OCI-M2 (cell line): ENCODE measurements around the gene MACROD1.

ENCODE experiments used
- DNase-seq: peaks from one replicate; lab custom pipeline; 2025; ENCODE audit not compliant: unreplicated experiment; lab: John Stamatoyannopoulos, UW

Gene MACROD1

GRCh38 chr11:64094463-64095260 lies 71.3 kb downstream of the MACROD1 start:
- no peak for DNase-seq

GRCh38 chr11:64093233-64094039 lies 72.5 kb downstream of the MACROD1 start:
- no peak for DNase-seq

- DNase-seq: no peak
Measured at GRCh38 chr11:64092761-64093136, 73.2 kb downstream of the MACROD1 start.

- no peak for DNase-seq
Measured at GRCh38 chr11:64092111-64092760, 73.7 kb downstream of the MACROD1 start.

GRCh38 chr11:64090806-64091516 lies 75.0 kb downstream of the MACROD1 start:
- no peak for DNase-seq

GRCh38 chr11:64089915-64090805 lies 75.8 kb downstream of the MACROD1 start:
- no peak for DNase-seq

GRCh38 chr11:64089493-64089892 lies 76.4 kb downstream of the MACROD1 start:
- DNase-seq: no peak

GRCh38 chr11:64089027-64089360 lies 76.9 kb downstream of the MACROD1 start:
- DNase-seq: no peak

GRCh38 chr11:64088162-64089026 lies 77.5 kb downstream of the MACROD1 start:
- no peak for DNase-seq

GRCh38 chr11:64086258-64087123 lies 79.4 kb downstream of the MACROD1 start:
- DNase-seq: no peak

- DNase-seq: no peak
Measured at GRCh38 chr11:64085906-64086257, 80.0 kb downstream of the MACROD1 start.

- DNase-seq: no peak
Measured at GRCh38 chr11:64084951-64085710, 80.8 kb downstream of the MACROD1 start.

GRCh38 chr11:64084146-64084950 lies 81.6 kb downstream of the MACROD1 start:
- no peak for DNase-seq

GRCh38 chr11:64083398-64084080 lies 82.4 kb downstream of the MACROD1 start:
- no peak for DNase-seq

- no peak for DNase-seq
Measured at GRCh38 chr11:64081745-64082442, 84.0 kb downstream of the MACROD1 start.

- no peak for DNase-seq
Measured at GRCh38 chr11:64080390-64080789, 85.5 kb downstream of the MACROD1 start.
